CD4-positive, alpha-beta T cell treated with Interleukin-12 subunit alpha and Interleukin-12 subunit beta, for 1 hour (primary cell): Measurements from ENCODE around the gene GRIPAP1.
A peak's percentile ranks its signal among the peaks of the same experiment; 100 is the strongest.

ENCODE experiments used
- DNase-seq: peaks from one replicate; pipeline ENCODE4 v3.0.0-alpha.2; 2020

GRIPAP1 gene

GRCh38 chrX:49002091-49002935 is at the start of gene GRIPAP1:
Gene GRIPAP1 (minus strand): TSS chrX:49002264. CDS start chrX:49002229, 35 bp downstream.
- peak; percentile 90 for DNase-seq

DNA sequence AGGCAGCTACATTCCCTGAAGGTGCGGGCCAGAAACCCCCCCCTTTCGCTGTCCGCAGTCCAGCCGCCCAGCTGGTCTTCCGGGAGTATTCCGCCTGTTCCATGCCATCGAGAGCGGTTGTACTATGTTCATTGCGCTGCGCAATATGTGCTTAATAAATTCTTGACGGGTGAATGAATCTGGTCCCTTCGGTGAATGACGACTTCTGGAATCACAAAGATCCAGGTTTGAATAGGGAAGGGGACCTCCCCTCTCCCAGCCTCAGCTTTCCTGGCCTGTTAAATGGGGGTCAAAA is 41.9 kb upstream of the GRIPAP1 start:
- DNase-seq: no peak

DNA sequence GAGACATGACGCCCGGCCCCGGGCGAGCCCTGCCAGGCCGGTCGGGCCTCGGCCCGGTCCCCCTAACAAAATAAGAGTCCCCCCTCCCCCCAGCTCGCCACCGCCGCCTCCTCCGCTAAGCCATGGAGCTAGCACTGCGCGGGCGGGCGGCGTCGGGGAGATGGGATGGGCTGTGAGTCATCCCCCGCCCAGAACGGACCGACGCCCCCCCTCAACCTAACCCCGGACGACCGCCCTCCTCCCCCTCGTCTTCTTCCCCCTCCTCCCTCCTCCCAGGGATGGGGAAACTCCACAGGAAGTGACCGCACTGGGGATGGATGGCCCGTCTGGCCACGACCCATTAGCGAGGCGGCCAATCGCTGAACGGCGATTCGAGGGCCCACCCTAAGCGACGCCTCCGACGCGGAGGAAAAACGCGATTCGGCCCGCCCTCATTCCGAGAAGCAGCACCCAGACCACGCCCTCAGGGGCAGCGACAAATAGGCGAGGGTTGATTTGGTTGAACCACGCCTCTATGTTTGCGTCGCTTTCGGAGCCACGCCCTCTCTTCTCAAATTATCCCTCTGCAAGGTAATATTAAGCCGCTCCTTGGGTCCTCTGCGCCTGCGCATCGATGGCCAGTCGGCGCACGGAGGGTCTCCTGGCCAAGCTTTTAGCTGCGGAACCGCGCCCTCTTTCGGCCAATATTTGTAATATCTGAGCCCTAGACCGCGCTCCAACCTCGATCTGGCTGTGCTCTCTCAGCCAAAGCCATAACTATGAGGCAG is 41.3 kb upstream of the GRIPAP1 start, which contains the start of gene TFE3:
TSS of gene TFE3 (minus strand) at position 138 of the 767 bp plus-strand sequence. CDS start at position 7, 131 bp downstream.
- DNase-seq: peak; percentile 98

DNA sequence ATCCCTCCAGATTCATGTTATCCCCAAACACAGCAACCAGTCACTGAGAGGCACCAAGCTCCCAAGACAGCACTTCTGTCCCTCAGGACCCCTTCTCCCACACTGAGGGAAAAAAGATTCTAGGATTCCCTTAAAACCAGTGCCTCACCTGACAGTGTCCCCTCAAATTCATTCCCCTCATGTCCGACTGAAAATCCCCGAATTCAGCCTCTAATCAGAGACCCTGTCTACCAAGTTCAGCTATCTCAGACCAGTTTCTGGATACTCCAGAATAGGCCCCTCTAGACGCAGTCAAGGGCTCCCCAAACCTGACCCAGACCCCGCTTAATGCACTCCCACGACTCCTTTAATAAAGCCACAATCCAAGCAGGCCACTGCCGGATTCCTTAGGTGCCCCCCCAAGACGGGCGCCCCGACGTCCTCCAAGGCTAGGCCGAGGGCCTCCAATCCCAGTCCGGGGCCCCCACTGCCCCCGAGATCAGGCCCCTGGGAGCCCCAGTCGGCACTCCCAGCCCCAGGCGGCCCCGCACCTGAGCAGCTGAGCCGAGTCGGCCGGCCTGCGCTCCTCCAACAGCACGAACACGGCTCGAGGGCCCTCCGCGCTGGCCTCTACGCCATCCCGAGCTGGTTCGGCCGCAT is 40.6 kb upstream of the GRIPAP1 start:
- DNase-seq: no peak

DNA sequence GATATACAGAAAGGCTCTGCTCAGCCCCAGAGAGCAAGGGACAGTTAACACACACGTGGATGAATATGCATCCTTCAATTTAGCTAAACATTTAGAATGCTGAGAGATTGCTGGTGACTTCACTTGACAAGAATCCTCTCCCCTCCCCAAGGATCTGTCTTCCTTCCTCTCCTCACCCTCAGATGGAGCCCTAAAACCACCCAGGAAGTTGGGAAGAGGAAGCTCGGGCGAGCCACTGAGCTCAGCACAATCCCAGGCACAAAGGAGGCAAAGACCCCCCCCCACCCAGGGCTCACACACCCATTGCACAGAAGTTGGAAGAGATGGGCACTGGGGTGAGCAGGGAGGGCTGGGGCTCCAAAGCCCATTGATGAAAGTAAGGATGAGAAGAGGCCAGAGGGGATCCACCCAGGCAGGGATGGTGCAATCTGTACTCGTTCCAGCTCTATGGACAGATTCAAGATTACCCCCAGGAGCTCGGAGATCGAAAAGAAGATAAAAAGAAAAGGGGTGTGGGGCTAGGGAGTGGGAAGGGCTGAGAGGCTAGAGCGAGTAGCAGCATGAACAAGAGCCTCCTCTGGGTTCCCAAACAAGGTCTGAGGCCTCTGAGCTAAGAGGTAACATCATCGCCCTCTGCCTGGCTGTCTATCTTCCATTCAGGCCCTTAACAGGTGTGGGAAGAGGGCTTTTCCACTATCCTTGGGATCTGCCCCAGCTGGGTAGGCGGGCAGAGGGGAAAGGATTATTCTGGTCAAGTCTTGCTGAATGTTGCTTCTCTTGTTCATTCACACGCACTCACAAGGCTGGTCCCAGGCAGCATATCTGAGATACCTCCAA is 39.9 kb upstream of the GRIPAP1 start:
- peak; percentile 24 for DNase-seq

- no peak for DNase-seq
Measured at GRCh38 chrX:49040376-49040955, 38.4 kb upstream of the GRIPAP1 start.

DNA sequence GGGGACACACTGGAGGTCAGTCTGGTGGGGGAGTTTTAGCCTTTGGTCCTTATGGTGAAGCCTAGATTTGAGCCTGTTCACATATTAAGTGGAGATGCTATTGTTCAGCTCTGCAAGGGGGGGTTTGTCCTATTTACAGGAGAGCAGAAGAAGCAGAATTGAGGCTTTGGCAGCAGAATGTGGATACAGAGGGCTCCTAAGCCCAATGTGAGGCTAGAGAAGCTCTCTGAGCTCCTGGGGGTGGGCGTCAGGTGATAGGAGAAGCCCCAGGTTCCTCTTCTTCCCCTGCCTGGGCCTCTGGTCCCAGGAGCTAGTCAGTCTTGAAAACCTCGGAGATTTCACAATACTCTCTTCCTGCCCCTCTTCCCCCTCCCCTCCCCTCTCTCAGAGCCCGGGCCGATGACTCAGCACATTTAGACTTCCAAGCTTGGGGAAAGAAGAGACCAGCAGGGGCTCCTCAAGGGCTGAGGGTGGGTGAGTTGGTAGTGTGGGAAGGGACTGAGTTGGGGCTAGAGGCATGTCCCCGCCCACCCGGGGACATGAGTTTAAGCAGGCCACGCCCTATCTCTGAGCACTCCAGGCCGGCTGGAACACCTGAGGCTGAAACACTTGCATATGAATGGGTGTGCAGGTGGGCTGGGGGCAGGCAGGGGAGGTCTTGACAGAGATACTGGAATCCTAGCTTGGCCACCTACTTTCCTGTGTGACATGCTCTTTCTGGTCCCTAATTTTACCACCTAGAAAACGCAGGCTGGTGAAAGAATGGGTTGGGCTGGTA is 37.7 kb upstream of the GRIPAP1 start:
- DNase-seq: peak; percentile 56

- DNase-seq: no peak
Measured at GRCh38 chrX:49037883-49038475, 35.9 kb upstream of the GRIPAP1 start.

GRCh38 chrX:49030283-49030682 is 28.2 kb upstream of the GRIPAP1 start:
- no peak for DNase-seq

DNA sequence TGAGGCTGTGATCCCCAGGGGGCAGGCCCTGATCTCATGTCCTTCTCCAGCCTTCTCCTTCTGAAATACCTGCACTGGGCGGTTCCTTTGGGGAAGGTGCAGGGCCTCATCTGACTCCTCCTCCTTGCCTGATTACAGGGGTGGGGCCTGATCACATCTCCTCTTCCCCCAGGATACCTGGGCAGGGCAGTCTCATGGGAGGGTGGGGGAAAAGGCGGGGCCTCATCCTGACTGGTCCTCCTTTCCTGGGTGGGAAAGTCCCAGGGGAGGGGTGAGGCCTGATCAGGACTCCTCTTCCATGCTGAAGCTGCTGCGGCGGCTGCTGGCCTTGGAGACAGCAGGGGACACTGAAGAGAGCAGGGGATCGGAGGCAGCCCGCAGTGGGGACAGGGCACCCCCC is 27.8 kb upstream of the GRIPAP1 start:
- DNase-seq: no peak

GRCh38 chrX:49019599-49020249 is 17.7 kb upstream of the GRIPAP1 start:
- no peak for DNase-seq

DNA sequence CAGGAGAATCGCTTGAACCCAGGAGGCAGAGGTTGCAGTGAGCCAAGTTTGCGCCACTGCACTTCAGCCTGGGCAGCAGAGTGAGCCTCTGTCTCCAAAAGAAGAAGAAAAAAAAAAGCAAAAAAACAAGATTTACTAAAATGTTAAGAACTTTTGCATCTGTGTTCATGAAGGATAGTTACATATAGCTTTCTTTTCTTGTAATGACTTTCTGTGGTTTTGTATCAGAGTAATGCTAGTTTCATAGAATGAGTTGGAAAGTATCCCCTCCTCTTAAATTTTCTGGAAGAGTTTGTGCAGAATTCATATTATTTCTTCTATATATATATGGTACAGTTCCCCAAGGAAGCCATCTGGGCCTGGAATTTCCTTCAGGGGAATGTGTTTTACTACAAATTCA is 17.0 kb upstream of the GRIPAP1 start:
- DNase-seq: no peak

GRCh38 chrX:49003696-49004095 is 1.6 kb upstream of the GRIPAP1 start:
- DNase-seq: no peak

DNA sequence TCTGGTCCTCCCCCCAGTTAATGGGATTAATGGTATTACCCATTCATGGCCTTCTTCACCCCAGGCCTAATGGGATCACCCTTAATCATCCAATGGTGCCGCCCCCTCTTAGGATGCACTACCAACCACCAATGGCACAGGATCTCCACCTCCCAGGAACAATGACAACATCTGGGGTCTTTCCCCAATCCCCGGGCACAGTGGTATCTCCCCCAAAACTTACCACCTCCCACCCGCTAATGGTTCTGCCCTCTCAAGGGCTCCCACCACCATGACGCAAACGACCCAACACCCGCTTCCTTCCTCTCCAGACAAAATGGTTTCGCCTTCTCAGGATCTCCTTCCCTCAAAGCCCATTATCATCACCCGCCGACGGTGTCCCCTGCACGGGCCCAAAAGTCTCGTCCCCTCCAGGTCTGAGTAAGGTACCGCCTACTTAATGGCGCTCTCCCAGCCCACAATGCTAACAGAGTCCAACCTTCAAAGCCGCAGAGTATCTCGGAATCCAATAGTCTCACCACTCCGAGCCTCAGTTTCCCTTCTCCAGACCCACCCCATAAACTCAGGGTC is 458 bp downstream of the GRIPAP1 start:
- DNase-seq: peak; percentile 74

DNA sequence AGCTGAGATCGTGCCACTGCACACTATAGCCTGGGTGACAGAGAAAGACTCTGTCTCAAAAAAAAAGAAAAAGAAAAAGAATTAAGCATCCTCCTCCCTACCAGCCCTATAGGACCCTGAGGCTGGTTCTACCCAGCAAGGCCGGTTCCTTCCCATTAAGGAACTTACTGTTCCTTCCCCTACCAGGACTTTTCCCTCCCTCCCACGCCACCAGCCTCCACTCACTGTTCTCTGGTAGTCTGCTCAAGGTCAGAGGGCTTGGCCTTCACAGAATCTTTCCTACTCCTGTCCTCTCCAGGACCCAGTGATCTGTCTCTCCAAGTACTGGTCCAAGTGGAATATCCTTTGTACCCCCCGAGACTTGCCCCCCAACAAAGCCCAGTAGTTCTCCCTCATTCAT is 1.4 kb downstream of the GRIPAP1 start:
- no peak for DNase-seq

DNA sequence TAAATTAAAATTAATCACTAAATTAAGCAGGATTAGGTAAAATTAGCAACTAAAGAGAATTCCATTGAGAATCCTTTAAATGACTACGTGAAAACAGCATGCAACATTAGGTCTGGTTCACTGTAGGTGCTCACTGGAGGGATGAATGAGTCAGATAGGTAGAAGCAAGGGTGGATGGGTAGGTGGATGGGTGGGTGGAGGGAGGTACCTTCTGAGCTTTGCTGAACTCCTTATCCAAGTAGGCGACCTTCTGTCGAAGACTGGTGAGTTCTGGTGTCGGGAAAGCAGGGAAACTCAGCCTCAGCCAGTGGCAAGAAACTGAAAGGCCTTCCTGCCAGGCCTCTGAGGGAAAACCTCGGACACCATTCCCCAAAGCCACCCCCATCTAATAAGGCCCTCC is 3.0 kb downstream of the GRIPAP1 start:
- no peak for DNase-seq

DNA sequence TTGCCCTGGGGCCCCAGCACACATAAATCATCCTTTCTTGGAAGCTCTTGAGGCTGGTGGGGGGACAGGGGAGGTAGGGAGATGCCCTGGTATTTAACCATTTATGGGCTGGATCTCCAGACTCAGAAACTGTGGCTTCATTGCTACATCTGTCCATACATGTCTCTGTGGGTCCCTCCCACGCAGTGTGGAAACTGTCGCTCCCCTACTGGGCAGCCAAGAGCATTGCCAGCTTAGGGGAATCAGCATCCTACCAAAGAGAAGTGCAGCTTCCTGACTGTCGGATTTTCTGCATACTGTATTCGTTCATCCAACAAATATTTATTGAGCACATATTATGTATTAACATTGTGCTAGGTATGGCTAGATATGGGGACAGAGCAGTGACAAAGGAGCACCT is 3.7 kb downstream of the GRIPAP1 start:
- no peak for DNase-seq

DNA sequence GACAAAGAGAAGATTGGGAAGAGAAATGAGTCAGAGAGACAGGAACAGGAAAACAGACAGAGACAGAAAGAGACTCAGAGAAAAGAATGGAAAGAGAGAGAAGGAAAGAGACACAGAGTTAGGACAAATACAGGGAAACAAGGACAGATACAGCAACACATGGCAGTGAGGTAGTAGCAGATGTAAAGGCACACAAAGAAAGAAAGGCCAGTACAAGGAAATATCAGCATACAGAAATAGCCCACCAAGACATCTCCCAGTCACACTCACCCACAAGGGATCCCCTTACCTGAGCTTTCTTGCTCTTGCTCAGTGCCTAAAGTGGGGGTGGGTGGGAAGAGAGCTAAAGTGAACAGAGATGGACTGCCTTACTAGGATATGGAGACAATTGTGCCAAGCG is 4.2 kb downstream of the GRIPAP1 start:
- no peak for DNase-seq

DNA sequence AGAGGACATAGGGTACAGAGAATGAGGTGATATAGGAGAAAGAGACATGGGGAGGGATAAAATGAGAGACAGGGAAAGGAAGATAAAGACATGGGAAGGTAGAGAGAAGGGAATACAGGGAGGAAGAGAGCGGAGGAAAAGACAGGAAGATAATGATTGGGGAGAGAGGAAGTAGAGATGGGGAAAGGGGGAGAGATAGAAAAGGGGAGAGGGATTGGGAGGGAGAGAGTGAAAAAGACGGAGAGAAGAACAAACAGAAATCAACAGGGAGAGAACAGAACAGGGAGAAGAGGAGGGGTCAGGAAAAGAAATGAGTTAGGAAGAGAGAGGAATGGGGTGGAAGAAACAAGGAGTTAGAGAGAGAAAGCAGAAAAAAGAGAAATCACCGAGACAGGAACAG is 4.6 kb downstream of the GRIPAP1 start:
- DNase-seq: no peak

DNA sequence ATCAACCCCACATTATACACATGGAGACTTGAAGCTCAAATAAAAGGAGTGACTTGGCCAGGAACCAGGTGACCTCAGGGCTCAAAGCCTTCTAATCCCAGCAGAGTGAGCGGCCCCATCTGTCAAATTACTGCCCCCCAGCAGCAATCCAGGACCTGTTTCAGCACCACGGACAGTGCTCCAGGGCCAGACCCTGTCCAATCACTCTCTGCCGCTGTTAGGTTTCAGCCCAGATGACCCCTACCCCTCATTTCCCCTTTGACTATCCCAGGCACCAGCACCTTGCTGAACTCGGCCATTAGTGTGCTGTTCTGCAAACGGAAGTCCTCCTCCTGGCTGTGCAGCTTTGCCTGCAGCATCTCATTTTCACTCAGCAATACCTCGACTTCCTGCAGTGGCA is 5.1 kb downstream of the GRIPAP1 start:
- DNase-seq: no peak
